Fibroblast of the conjunctiva (primary cell): ENCODE data around the gene ACSL3.
"Not testable (repeated sequence)": the region's sequence is repeated elsewhere in the genome, so short reads cannot be mapped to it uniquely, and the experiment has no call there.

ENCODE experiments used
- DNase-seq: peaks from one replicate; pipeline ENCODE4 v3.0.0-alpha.2; 2010; ENCODE audit warnings: low read depth

Gene ACSL3

GRCh38 chr2:222976521-222977061, 115.8 kb downstream of the ACSL3 start:
- no peak for DNase-seq

GRCh38 chr2:222977121-222977520, 116.3 kb downstream of the ACSL3 start:
- DNase-seq: no peak

- DNase-seq: no peak
These were observed 118.0 kb downstream of the ACSL3 start for GRCh38 chr2:222978850-222979249.

- no peak for DNase-seq
These were observed 118.6 kb downstream of the ACSL3 start for GRCh38 chr2:222979484-222979883.

GRCh38 chr2:222982010-222982908, 121.4 kb downstream of the ACSL3 start:
- DNase-seq: peak; percentile 89

GRCh38 chr2:222982909-222983265, 122.1 kb downstream of the ACSL3 start:
- DNase-seq: no peak

GRCh38 chr2:222984908-222985307, 124.1 kb downstream of the ACSL3 start:
- no peak for DNase-seq

- no peak for DNase-seq
These were observed 128.6 kb downstream of the ACSL3 start for GRCh38 chr2:222989431-222989830.

GRCh38 chr2:222990206-222990605, 129.4 kb downstream of the ACSL3 start:
- DNase-seq: not testable (repeated sequence)

GRCh38 chr2:222992137-222992536, 131.3 kb downstream of the ACSL3 start:
- DNase-seq: no peak
